GM21619 (cell line): ENCODE measurements around the gene TUBA8.
"Not testable (repeated sequence)": the region's sequence is repeated elsewhere in the genome, so short reads cannot be mapped to it uniquely, and the experiment has no call there.

Experiments
- ATAC-seq: cut with Tn5 transposase; IDR thresholded peaks from one replicate; pipeline ENCODE4 v1.9.1; 2021; ENCODE audit not compliant: unreplicated experiment

Gene TUBA8

GRCh38 chr22:18165356-18165755 is 54.7 kb downstream of the TUBA8 start:
- not testable (repeated sequence) for ATAC-seq

DNA sequence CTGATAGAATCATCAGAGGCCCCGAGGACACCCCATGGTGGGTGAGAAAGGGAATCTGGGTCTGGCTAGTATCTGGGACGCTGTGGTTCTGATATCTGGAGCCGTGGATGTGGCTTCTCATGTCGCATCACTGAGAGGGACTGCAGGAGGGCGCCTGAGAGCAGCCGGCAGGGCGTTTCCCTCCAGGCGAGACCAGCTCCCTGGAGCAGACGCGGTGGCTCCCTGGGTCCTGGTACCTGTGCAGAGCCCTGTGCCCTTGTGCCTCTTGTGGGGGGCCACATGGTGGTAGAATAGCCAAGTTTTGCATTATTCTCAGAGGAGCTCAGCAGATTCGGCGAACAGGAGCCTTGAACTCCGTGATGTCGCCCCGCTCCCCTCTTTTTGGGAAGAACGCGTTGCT is 59.7 kb downstream of the TUBA8 start:
- not testable (repeated sequence) for ATAC-seq

GRCh38 chr22:18172203-18172602 is 61.6 kb downstream of the TUBA8 start:
- ATAC-seq, result not testable (repeated sequence)

DNA sequence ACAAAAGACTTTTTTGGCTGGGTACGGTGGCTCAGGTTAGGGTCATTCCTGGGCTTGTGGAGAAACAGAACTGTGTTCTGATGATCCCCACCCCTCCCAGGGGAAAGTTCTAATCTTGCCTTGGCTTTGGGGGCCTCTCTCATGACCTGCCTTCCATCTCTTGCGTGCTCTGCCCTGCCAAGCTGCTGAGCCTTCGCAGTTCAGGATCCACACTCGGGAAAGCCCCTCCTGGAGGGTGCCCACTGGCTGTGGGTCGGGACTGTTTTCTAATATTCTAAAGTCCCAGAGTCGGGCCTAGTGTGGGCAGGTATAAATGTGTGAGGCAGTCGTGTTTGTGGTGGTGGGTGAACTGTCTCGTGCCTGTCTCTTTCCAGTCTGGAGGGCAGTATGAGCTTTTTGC is 62.2 kb downstream of the TUBA8 start:
- ATAC-seq, result not testable (repeated sequence)

DNA sequence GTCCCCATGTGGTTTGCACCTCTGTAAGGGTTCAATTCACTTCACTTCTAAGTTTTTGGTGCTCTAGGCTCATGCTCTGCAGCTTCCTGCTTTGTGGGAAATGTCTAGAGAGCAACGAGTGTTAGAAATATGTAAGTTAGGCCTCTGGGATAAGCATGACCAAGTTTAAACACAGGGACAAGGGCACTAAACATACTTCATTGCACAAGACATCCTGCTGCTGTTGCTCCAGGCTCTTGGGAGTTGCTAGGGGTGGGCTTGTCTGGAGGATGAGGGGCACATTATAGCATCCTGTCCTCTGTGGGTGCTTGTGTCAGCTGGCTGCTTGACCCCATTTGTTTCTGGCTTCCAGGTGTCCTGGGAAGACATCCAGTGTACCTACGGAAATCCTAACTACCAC is 62.8 kb downstream of the TUBA8 start:
- not testable (repeated sequence) for ATAC-seq
